ENCODE measurements around the gene TBC1D10A.

DNA sequence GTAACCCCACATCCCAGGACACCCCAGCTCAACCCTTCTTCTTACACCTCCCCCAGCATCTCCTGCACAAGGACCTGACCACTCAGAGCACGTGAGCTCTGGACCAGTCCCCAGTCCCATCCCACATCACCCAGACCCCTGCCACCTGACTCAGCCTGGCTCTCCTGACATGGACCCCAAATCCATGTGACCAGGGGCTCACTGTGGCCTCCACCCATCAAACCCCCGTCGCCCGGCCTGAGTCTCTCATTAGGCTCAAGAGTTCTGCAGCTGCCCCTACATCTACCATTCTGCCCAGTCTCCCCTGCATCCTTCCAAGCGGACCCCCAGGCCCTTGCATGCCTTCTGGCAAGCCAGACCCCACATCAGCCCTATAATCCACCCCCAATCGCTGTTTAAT is 78.3 kb downstream of the TBC1D10A start:
- TF ChIP-seq, protein P1, sequence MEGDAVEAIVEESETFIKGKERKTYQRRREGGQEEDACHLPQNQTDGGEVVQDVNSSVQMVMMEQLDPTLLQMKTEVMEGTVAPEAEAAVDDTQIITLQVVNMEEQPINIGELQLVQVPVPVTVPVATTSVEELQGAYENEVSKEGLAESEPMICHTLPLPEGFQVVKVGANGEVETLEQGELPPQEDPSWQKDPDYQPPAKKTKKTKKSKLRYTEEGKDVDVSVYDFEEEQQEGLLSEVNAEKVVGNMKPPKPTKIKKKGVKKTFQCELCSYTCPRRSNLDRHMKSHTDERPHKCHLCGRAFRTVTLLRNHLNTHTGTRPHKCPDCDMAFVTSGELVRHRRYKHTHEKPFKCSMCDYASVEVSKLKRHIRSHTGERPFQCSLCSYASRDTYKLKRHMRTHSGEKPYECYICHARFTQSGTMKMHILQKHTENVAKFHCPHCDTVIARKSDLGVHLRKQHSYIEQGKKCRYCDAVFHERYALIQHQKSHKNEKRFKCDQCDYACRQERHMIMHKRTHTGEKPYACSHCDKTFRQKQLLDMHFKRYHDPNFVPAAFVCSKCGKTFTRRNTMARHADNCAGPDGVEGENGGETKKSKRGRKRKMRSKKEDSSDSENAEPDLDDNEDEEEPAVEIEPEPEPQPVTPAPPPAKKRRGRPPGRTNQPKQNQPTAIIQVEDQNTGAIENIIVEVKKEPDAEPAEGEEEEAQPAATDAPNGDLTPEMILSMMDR (IDR thresholded peaks at IDR 0.05; ENCODE audit: low read depth, low read length): no peak
- no peak for TF ChIP-seq EZH2phosphoT487 (IDR thresholded peaks at IDR 0.05; ENCODE audit: low read depth)
